GM21786 (cell line): Measurements from ENCODE around the gene SMYD4.
"Not testable (repeated sequence)": the region's sequence is repeated elsewhere in the genome, so short reads cannot be mapped to it uniquely, and the experiment has no call there.

ENCODE experiments used
- ATAC-seq: cut with Tn5 transposase; IDR thresholded peaks from one replicate; pipeline ENCODE4 v1.9.1; 2021; ENCODE audit not compliant: unreplicated experiment

SMYD4 gene

DNA sequence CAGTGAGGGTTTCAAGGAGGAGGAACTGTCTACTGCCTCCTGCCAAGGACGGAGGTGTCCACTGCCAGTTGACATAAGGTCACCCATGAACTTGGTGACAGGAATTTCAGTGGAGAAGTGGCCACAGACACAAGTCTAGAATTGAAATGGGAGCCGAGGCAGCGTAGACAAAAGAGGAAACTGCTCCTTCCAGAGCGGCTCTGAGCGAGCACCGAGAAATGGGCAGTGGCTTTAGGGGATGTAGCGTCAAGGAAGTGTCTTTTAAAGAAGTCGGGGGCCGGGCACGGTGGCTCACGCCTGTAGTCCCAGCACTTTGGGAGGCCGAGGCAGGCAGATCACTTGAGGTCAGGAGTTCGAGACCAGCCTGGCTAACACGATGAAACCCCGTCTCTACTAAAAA is 70.9 kb downstream of the SMYD4 start:
- no peak for ATAC-seq

DNA sequence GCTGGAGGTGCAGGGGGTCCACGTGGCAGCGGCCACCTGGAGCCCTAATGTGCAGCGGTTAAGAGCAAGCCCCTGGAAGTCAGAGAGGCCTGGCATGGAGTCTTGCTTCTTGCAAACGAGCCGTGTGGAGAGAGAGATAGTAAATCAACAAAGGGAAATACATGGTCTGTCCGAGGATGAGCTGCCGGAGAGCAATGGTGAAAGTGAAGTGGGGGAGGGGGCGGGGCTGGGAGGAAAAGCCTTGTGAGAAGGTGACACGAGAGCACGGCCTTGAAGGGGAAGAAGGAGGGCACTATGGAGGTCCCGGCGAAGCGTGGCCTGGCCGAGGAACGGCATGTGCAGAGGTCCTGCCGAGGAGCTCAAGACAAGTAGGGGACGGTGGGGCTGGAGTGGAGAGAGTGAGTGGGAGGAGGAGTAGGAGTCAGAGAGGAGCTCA is 73.9 kb downstream of the SMYD4 start:
- no peak for ATAC-seq

DNA sequence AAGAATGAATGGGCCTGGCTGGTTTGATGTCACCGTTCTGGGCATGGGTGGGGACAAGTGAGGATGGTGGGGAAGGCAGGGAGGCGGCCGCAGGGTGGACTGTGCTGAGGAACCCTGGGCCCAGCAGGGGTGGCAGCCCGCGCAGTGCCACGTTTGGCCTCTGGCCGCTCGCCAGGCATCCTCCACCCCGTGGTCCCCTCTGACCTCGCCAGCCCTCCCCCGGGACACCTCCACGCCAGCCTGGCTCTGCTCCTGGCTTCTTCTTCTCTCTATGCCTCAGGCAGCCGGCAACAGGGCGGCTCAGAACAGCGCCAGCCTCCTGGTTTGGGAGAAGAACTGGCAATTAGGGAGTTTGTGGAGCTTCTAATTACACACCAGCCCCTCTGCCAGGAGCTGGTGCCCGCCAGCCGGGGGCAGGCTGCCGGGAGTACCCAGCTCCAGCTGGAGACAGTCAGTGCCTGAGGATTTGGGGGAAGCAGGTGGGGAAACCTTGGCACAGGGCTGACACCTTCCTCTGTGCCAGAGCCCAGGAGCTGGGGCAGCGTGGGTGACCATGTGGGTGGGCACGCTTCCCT is 74.4 kb downstream of the SMYD4 start:
- ATAC-seq: no peak

DNA sequence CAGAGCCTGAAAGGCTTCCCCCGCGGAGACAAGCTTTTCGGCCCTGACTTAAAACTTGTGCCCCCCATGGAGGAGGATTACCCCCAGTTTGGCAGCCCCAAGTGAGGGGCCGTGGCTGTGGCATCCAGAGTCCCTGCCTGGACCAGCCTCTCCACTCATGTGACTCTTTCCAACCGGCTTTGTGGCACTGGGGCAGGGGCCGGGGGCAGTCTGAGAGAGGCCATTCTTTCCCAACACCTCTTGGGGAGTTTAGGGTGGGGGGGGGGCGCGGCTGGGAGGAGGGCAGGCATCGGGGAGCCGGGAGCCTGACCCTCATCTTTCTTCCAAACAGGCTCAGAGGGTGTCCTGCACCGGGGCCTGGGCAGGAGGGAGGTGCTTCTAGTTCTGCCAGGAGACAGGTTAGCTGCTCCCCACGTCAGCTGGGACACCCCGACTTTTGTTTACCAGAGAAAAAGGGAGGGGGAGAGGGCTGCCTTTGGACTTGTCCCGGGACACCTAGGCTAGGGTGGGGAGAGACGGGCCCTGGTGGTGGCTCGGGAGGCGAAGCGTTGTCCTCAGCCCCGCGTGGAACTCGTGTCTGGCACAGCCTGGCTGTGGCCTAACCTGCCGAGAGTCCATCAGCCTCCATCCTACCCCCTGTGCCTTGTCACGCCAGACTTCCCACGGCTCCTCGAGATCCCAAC is 75.1 kb downstream of the SMYD4 start:
- no peak for ATAC-seq

DNA sequence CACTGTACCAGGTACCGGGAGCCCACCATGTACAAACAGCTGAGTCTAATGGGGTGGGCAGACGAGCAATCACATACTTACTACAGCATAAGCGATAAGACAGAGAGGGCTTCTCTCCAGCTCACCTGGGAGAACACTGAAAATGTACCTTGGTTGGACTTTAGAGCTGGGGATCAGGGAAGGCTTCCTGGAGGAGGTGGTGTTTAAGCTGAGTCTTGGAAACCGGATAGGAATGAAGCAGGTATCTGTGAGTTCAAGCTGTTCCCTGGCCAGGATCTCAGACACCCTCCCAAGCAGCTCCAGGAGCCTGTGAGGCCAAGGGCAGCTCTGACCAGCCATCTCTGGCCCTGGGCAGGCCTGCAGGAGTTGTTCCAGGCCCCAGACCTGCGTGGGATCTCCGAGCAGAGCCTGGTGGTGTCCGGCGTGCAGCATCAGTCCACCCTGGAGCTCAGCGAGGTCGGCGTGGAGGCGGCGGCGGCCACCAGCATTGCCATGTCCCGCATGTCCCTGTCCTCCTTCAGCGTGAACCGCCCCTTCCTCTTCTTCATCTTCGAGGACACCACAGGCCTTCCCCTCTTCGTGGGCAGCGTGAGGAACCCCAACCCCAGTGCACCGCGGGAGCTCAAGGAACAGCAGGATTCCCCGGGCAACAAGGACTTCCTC is 75.8 kb downstream of the SMYD4 start:
- ATAC-seq: no peak

DNA sequence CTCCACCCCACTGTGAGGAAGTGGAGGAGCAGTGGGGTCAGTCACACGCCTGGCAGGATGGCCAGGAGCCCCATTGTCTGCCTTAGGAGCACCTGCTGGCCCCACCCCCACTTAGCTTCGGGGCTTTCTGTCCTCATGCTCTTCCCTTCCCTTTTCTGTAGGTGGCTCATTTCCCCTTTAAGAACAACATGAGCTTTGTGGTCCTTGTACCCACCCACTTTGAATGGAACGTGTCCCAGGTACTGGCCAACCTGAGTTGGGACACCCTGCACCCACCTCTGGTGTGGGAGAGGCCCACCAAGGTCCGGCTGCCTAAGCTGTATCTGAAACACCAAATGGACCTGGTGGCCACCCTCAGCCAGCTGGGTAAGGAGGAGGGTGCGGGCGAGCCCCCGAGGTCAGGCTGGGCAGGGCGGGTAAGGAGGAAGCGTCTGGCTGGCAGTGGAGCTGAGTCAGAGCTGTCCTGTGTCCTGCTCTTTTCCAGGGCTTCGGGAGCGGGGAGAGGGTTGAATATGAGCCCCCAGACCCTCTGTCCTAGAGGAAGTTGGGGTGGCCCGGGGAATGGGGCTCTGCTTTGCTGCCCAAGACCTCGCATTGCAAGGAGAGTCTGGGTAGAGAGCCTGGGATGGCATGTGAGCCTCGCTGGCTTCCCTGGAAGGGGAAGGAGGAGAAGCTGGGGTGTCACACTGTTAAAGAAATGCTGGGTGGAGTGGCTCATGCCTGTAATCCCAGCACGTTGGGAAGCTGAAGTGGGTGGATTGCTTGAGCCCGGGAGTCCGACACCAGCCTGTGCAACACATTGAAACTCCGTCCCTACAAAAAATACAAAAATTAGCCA is 77.1 kb downstream of the SMYD4 start:
- ATAC-seq: no peak

DNA sequence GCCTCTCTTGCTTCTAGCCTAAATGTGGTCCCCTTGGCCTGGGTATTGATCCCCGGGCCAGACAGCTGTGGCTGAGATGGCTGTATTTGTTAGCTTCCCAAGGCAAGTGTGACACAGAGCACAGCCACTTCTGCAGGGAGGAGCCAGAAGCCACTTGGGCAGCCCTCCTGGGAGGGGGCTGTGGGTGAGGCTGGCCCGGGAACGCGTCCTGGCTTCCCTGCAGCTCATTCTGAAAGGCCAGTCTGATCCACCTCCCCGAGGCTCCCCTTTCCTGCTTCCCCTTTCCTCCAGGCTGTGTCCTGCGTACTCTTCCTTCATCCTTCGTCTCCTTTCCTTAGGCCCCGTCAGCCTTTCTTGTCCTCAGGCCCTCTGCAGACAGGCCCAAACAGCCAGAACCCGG is 79.1 kb downstream of the SMYD4 start:
- ATAC-seq: no peak

DNA sequence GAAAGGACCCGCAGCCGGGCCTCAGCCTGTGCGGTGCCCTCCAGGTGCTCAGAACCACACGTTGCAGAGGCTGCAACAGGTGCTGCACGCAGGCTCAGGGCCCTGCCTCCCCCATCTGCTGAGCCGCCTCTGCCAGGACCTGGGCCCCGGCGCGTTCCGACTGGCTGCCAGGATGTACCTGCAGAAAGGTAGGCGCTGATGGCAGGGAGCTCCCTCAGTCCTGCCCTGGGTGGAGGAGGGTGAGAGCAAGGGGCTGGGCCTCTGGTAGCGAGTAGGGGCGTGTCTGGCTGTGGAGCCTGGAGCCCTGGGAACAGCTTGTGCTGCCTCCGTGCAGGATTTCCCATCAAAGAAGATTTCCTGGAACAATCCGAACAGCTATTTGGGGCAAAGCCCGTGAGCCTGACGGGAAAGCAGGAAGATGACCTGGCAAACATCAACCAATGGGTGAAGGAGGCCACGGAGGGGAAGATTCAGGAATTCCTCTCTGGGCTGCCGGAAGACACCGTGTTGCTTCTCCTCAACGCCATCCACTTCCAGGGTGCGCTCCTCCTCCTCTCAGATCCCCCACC is 82.6 kb downstream of the SMYD4 start:
- no peak for ATAC-seq

DNA sequence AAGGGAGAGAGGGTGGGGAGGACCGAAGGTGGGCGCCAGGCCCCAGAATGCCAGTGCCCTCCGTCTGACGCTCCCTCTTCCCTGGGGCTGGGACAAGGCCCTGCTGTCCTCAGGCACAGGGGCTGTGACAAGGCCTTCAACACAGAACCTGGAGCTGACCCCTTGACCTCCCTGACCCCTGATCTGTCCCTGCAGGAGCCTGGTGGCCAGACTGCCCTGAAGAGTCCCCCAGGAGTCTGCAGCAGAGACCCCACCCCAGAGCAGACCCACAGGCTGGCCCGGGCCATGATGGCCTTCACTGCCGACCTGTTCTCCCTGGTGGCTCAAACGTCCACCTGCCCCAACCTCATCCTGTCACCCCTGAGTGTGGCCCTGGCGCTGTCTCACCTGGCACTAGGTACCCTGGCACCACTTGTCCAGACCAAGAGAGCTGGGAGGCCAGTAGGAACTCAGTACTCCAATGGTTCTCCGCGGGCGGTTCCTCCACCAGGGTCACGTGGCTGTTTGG is 84.1 kb downstream of the SMYD4 start:
- no peak for ATAC-seq

DNA sequence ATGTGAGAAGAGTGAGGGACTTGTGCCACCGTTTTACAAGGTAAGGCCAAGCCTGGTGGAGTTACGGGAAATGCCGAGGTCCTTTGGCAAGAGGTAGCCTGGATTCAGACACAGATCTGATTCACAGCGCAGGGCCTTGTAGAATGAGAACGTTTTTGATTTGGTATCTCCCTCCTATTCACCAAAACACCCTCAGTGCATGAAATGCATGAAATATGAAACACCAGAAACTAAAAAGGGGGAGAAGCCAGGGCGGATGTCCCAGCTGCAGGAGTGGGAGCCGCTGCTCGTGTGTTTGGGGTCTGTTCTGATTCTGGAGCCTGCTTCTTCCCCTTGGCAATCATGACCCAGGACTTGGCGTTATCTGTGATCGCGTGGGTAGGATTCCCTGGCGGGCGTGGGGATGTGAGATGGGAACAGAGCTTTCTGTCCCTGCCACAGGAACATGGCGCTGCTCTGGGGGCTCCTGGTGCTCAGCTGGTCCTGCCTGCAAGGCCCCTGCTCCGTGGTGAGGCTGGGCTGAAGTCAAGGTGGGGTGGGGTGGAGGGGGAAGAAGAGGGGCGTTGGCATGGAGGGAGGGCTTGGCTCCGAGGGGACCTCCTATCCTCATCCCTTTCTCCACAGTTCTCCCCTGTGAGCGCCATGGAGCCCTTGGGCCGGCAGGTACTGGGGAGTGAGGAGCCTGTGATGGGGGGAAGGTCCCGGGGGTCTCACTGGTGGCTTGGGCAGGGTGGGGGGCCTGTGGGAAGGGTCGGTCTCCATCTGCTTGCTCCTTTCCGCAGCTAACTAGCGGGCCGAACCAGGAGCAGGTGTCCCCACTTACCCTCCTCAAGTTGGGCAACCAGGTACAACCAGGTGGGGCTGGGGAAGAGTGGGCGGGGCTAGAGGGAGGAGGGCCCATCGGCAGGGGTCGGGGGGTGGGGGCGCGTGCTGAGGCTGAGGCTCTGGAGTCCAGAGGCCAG is 84.9 kb downstream of the SMYD4 start:
- no peak for ATAC-seq

DNA sequence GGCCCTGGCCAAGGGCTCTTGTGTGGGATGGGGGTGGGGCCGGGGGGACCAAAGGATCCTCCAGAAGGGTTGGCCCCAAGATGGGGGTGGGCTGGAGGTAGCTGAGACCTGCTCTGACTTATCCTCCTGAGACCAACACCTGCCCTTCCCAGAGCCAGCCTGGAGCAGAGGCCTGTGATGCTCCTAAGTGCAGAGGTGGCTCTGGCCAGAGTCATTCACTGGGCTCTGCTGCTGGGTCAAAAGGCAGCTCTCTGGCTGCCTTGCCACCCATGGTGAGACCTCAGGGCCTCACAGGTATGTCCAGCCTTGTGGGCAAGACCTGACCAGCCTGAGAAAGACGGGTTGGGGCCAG is 86.6 kb downstream of the SMYD4 start:
- no peak for ATAC-seq

DNA sequence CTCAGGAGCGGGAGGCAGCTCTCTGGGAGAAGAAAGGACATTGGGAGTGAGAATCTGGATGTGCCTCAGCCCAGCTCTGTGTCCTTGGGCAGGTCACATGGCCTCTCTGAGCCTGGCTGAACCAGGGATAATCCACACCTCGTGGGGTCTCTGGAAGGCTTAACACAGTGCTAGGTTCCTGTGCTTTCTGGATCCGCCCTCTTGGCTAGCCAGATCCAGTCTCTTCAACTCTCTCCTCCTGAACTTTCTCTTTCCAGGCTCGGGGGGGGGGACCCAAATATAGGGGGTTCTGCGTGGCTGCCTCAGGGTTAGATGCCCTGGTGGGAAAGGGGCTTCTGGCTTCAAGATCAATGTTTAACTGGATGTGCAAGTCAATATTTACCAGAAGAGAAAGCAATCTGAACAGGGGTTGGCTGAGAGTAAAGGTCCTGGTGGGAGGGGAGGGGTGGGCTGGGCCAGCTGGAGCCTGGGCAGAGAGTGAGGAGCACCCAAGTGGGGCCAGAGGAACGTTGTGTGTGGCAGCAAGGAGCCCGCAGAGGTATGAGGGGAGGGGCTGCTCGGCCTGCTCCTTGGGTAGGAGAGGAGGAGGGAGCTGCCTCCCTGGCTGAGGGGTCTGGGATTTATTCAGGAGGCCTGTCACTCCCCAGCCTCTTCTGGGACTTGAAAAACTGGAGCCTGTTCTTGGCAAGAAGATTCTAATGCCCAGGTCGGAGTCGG is 87.2 kb downstream of the SMYD4 start, which contains the start of gene SERPINF2:
Gene SERPINF2, plus strand, starts transcription at position 501 of the 717 bp plus-strand sequence. CDS start 2,125 bp downstream, outside the sequence.
- no peak for ATAC-seq

DNA sequence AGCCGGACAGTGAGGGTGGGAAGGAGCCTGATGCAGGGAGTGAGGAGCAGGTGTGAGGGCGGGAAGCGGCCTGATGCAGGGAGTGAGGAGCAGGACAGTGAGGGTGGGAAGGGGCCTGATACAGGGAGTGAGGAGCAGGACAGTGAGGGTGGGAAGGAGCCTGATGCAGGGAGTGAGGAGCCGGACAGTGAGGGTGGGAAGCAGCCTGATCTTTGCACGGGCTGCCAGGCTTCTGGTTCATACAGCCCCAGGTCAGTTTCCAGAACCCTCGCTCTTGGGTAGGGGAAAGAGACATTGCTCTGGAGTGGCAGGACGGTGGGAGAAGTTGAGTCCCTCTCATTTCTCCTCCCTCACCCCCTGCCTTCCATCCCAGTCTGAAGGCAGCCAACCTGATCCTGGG is 87.8 kb downstream of the SMYD4 start:
- ATAC-seq: not testable (repeated sequence)

DNA sequence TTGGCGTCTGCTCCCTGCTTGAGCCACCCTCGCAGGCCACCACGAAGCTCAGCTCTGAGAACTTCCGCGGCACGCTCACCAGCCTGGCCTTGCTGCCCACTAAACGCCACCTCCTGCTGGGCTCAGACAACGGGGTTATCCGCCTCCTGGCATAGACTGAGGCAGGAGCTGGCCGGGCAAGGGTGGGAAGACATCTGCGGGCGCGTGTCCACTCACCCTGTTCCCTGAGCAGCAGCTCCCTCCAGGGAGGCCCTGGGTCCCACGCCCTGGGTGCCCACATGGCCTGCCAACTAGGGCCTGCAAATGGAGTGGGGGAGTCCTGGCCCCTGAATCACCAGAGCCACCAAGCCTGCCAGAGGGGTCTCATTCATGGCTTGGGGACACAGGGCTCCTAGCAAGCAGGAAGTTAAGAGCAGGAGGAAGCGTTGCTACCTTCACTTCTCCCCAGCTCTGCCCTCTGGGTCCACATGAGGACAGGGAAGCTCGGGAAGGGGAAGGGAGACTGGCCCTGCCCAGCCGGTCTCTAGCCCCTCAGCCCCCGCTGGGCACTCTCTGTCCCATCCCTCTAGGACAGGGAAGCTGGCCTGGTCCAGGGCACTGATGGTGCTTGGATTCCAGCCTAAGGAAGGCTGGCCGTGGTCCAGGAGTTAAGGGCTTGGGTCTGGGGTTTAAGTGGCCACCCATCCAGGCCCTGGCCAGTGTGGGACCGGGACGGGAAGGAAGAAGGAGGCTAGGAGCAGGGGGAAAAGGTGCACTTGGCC is 92.0 kb downstream of the SMYD4 start:
- ATAC-seq: no peak

DNA sequence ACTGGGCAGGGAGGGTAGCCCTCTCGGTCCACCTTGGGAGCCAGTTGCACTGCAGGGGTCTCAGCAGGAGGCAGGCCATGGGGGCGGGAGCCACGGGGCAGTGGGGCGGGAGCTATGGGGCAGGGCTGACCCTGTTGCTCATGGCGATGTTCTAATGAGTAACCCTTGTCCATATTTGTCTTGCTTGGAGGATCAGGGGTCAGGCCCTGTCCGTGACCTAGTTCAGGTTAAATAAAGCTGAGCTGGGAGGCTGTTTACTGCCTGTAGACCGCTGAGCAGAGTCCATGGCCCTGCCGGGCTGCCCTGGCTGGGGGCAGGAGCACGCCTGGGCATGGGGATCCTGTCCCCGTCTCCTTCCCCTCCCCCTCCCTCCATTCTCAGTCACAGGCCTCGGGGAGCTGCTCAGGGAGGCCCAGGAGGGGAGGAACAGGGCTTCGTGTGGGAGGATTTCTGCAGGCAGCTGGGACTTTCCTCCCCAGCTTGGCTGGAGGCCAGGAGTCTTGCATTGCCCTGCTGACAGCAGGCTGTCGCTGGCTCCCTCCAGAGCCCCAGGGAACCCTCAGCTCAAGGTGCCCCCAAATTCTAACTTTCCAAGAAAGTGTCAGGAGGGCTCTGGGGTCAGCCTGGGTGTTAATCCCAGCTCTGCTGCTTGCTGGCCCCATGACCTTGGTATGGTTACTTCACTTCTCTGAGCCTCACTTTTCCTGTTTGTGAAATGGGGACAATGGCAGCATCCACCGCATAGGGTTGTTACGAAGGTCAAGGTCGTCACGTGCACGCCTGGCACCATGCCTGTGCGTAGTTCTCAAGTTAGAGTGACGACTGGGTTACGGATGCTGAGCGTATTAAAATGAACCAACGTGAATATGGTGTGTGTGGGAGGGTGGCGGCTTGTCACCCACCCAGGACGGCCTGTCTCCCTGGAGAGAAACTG is 93.1 kb downstream of the SMYD4 start:
- ATAC-seq: no peak

DNA sequence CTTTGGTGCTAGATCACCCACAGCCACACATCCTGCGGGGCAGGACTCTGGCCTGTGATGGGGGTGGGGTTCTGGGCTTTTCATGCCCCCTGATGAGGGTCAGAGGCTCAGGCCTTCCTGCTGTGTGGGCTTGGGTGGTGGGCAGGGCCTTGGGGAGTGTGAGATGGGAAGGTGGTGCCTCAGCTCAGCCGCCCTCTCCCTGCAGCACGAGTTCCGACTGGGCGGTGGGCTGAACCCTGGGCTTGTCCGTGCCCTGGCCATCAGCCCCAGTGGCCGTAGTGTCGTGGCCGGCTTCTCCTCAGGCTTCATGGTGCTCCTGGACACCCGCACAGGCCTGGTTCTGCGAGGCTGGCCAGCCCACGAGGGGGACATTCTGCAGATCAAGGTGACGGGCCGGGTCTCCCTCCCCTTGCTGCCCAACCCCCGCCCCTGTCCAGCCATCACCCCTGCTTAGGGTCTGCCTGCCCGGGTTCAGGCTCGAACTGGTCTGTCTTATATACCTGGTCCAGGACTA is 93.8 kb downstream of the SMYD4 start:
- ATAC-seq: no peak

DNA sequence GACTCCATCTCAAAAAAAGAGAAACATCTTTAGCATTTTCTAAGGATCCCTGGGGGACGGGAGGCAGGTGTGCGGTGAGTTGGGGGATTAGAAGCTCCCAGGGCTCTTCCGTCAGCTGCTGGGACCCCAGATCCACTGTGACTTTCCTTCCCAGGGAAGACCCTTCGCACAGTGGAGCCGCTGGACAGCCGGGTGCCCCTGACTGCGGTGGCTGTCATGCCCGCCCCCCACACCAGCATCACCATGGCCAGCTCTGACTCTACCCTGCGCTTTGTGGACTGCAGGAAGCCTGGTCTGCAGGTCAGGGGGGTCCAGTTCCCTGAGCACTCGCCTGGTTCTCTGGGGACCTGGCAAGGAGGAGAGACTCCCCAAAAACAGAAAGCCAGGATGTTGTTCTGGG is 94.3 kb downstream of the SMYD4 start:
- ATAC-seq: no peak
